OCI-LY7 (cell line): ENCODE measurements around the gene ADAMTS8. TPM values are rescaled to one million over a fixed set of nuclear protein-coding genes. Genes with fewer than 3 reads are reported as not detected.

ENCODE experiments used
- BruUV-seq: library from RNA; stranded (reverse); fragments of 400-500 nt; replicated peaks from 2 replicates; lab custom pipeline; 2021; lab: Mats Ljungman, UMichigan
- CTCF ChIA-PET: fragments of 300-600 bp; sonication (Branson Sonifier 250); formaldehyde crosslinking; loops from one replicate; lab custom pipeline; 2022; ENCODE audit warnings: antibody characterized with exemption; ENCODE audit not compliant: unreplicated experiment; lab: Charles Lee
- POLR2A ChIA-PET: fragments of 300-600 bp; sonication (Branson Sonifier 250); formaldehyde crosslinking; loops from one replicate; lab custom pipeline; 2022; ENCODE audit warnings: antibody characterized with exemption; lab: Charles Lee
- DNase-seq: peaks from one replicate; pipeline ENCODE4 v3.0.0-alpha.2; 2015; ENCODE audit warnings: low spot score
- H2AFZ ChIP-seq: fragments of 200-600 bp; sonication (generic), shearing (Covaris generic); 2 replicates; pipeline ENCODE4 v1.6.1; 2014; ENCODE audit warnings: mild to moderate bottlenecking, antibody characterized with exemption, low read length, moderate library complexity
- H3K27ac ChIP-seq: fragments of 200-600 bp; sonication (generic); 2 replicates; pipeline ENCODE4 v1.5.1; 2014; ENCODE audit warnings: mixed run types, low read depth, mild to moderate bottlenecking, moderate library complexity, low read length, inconsistent platforms; ENCODE audit not compliant: poor library complexity, severe bottlenecking
- H3K36me3 ChIP-seq: fragments of 200-600 bp; sonication (generic); 2 replicates; pipeline ENCODE4 v1.6.1; 2014; ENCODE audit warnings: mild to moderate bottlenecking, antibody characterized with exemption, low read length, moderate library complexity, mixed read lengths; ENCODE audit not compliant: insufficient read depth
- H3K4me1 ChIP-seq: fragments of 200-600 bp; sonication (generic); 2 replicates; pipeline ENCODE4 v1.5.1; 2014; ENCODE audit warnings: mild to moderate bottlenecking, low read length; ENCODE audit not compliant: insufficient read depth, poor library complexity, severe bottlenecking
- H3K4me2 ChIP-seq: fragments of 200-600 bp; sonication (generic); 2 replicates; pipeline ENCODE4 v1.6.1; 2014; ENCODE audit warnings: mild to moderate bottlenecking, low read length
- H3K4me3 ChIP-seq: fragments of 200-600 bp; sonication (generic); 2 replicates; pipeline ENCODE4 v1.5.1; 2014; ENCODE audit warnings: mild to moderate bottlenecking, low read depth, low read length; ENCODE audit not compliant: poor library complexity, severe bottlenecking
- H3K79me2 ChIP-seq: fragments of 200-600 bp; sonication (generic); 2 replicates; pipeline ENCODE4 v1.6.1; 2016; ENCODE audit warnings: low read depth, mild to moderate bottlenecking, low read length, moderate library complexity, mixed read lengths; ENCODE audit not compliant: insufficient read depth
- H3K9me2 ChIP-seq: fragments of 200-600 bp; sonication (generic); 2 replicates; pipeline ENCODE4 v1.6.1; 2016; ENCODE audit warnings: mild to moderate bottlenecking, low read length, mixed read lengths; ENCODE audit not compliant: insufficient read depth
- H3K9me3 ChIP-seq: fragments of 200-600 bp; sonication (generic); 2 replicates; pipeline ENCODE4 v1.6.1; 2014; ENCODE audit warnings: mild to moderate bottlenecking, mixed run types, low read length, mixed read lengths
- H4K20me1 ChIP-seq: fragments of 200-600 bp; sonication (generic); 2 replicates; pipeline ENCODE4 v1.6.1; 2014; ENCODE audit warnings: mild to moderate bottlenecking, antibody characterized with exemption, low read length, moderate library complexity, mixed read lengths; ENCODE audit not compliant: insufficient read depth
- CTCF ChIP-seq: fragments of 200-600 bp; sonication (generic); conservative IDR thresholded peaks from 2 replicates; pipeline ENCODE4 v1.5.1; 2014; ENCODE audit warnings: mild to moderate bottlenecking, antibody characterized with exemption, low read length, moderate library complexity, mixed read lengths
- EZH2phosphoT487 ChIP-seq: fragments of 200-600 bp; sonication (generic); IDR thresholded peaks from 2 replicates; pipeline ENCODE4 v1.6.1; 2018; ENCODE audit warnings: low read depth, borderline replicate concordance, mild to moderate bottlenecking, mixed run types, antibody characterized with exemption, low read length, moderate library complexity, mixed read lengths
- intact Hi-C: fragments of 100-400 bp; cut with micrococcal nuclease; formaldehyde crosslinking; loops from one replicate; pipeline ENCODE4 v1.10.0; 2022; ENCODE audit not compliant: unreplicated experiment
- total RNA-seq, 2 experiments: library from RNA; depleted of rRNA in 1 of 2; stranded (reverse); fragments of >200 nt in 1 of 2; shearing (Covaris generic) in 1 of 2; gene quantifications; 2 replicates each; pipeline ENCODE4 v1.2.3, GENCODE V29; 2014 to 2022

Gene ADAMTS8
- total RNA-seq, 2 experiments from 2014 or later: not detected

- H3K79me2 ChIP-seq: no peaks in the 10 kb centered on the region
- no peaks in the 10 kb centered on the region for H3K9me2 ChIP-seq
- no peaks in the 10 kb centered on the region for H3K9me3 ChIP-seq
- ChIA-PET POLR2A (no interaction called here), CTCF (no interaction called here)
- no peak for DNase-seq
- no peak overlapping the region for H3K27ac ChIP-seq
- H3K4me2 ChIP-seq: no peak overlapping the region
- TF ChIP-seq EZH2phosphoT487 (no peak), CTCF (no peak)
- H3K36me3 ChIP-seq: no peaks in the 10 kb centered on the region
- H2AFZ ChIP-seq: no peak overlapping the region
- H3K4me1 ChIP-seq: no peaks in the 10 kb centered on the region
- no TSS peak for BruUV-seq
- no peaks in the 10 kb centered on the region for H4K20me1 ChIP-seq
- no peak overlapping the region for H3K4me3 ChIP-seq
- intact Hi-C loops: no loop called here
Observed at GRCh38 chr11:130397780-130398179, 30.6 kb downstream of the ADAMTS8 start.

- no TSS peak for BruUV-seq
- ChIA-PET POLR2A (no interaction called here), CTCF (no interaction called here)
- no peak for DNase-seq
- Histone ChIP-seq H3K36me3 (no peaks in the 10 kb centered on the region), H3K9me2 (no peaks in the 10 kb centered on the region), H3K9me3 (no peaks in the 10 kb centered on the region), H3K4me2 (no peak overlapping the region), H4K20me1 (no peaks in the 10 kb centered on the region), H3K27ac (no peak overlapping the region), H3K4me3 (no peak overlapping the region), H3K79me2 (no peaks in the 10 kb centered on the region), H2AFZ (no peak overlapping the region), H3K4me1 (no peaks in the 10 kb centered on the region)
- intact Hi-C loops: no loop called here
- no peak for TF ChIP-seq EZH2phosphoT487
- TF ChIP-seq CTCF: no peak
Observed at GRCh38 chr11:130396965-130397364, 31.4 kb downstream of the ADAMTS8 start.

GRCh38 chr11:130394615-130395014 lies 33.8 kb downstream of the ADAMTS8 start:
- Histone ChIP-seq H4K20me1 (no peaks in the 10 kb centered on the region), H3K4me2 (no peak overlapping the region), H2AFZ (no peak overlapping the region), H3K79me2 (no peaks in the 10 kb centered on the region), H3K9me3 (no peaks in the 10 kb centered on the region), H3K36me3 (no peaks in the 10 kb centered on the region), H3K9me2 (no peaks in the 10 kb centered on the region), H3K4me1 (no peaks in the 10 kb centered on the region), H3K4me3 (no peak overlapping the region), H3K27ac (no peak overlapping the region)
- no TSS peak for BruUV-seq
- intact Hi-C loops: no loop called here
- DNase-seq: no peak
- TF ChIP-seq EZH2phosphoT487 (no peak), CTCF (no peak)
- ChIA-PET CTCF (no interaction called here), POLR2A (interaction anchor here (0.5 to 0.8 kb wide), 2 partner anchors 132 to 532 kb away, joined by 3 to 6 read pairs; no protein-coding TSS in a partner anchor)
